OCI-LY1 (cell line): Measurements from ENCODE around the gene SPOCK1.

Source experiments
- H2AFZ ChIP-seq: fragments of 200-600 bp; sonication (generic), shearing (Covaris generic); 2 replicates; pipeline ENCODE4 v1.6.0; 2014; ENCODE audit warnings: antibody characterized with exemption, mild to moderate bottlenecking, low read length
- H3F3A ChIP-seq: fragments of 200-600 bp; sonication (generic), shearing (Covaris generic); 2 replicates; pipeline ENCODE4 v1.6.0; 2014; ENCODE audit warnings: mild to moderate bottlenecking, antibody characterized with exemption, low read length, moderate library complexity; ENCODE audit not compliant: insufficient read depth
- H3K27ac ChIP-seq: fragments of 200-600 bp; sonication (generic); 2 replicates; pipeline ENCODE4 v1.5.1; 2014; ENCODE audit warnings: low read length, mixed run types, mild to moderate bottlenecking, low read depth; ENCODE audit not compliant: poor library complexity, severe bottlenecking
- H3K27me3 ChIP-seq: fragments of 200-600 bp; sonication (generic); 2 replicates; pipeline ENCODE4 v1.6.0; 2014; ENCODE audit warnings: antibody characterized with exemption, mild to moderate bottlenecking, low read length, moderate library complexity; ENCODE audit not compliant: insufficient read depth
- H3K36me3 ChIP-seq: fragments of 200-600 bp; sonication (generic); 2 replicates; pipeline ENCODE4 v1.6.1; 2014; ENCODE audit warnings: mild to moderate bottlenecking, antibody characterized with exemption, low read length, moderate library complexity, mixed read lengths; ENCODE audit not compliant: insufficient read depth
- H3K4me1 ChIP-seq: fragments of 200-600 bp; sonication (generic); 2 replicates; pipeline ENCODE4 v1.5.1; 2014; ENCODE audit warnings: mild to moderate bottlenecking, low read length, moderate library complexity; ENCODE audit not compliant: insufficient read depth, severe bottlenecking
- H3K4me2 ChIP-seq: fragments of 200-600 bp; sonication (generic), shearing (Covaris generic); 2 replicates; pipeline ENCODE4 v1.6.1; 2014; ENCODE audit warnings: low read length
- H3K4me3 ChIP-seq: fragments of 200-600 bp; sonication (generic); 2 replicates; pipeline ENCODE4 v1.5.1; 2014; ENCODE audit warnings: low read length, low read depth, mild to moderate bottlenecking, mixed read lengths; ENCODE audit not compliant: poor library complexity, severe bottlenecking
- H3K79me2 ChIP-seq: fragments of 200-600 bp; shearing (Covaris generic); 2 replicates; pipeline ENCODE4 v1.6.1; 2016; ENCODE audit warnings: mixed run types, low read length, mixed read lengths; ENCODE audit not compliant: insufficient read depth
- H3K9ac ChIP-seq: fragments of 200-600 bp; sonication (generic), shearing (Covaris generic); 2 replicates; pipeline ENCODE4 v1.6.1; 2014; ENCODE audit warnings: mild to moderate bottlenecking, low read length, mixed read lengths
- H3K9me2 ChIP-seq: fragments of 200-600 bp; sonication (generic), shearing (Covaris generic); 2 replicates; pipeline ENCODE4 v1.6.1; 2014; ENCODE audit warnings: low read depth, mild to moderate bottlenecking, low read length, mixed read lengths
- H3K9me3 ChIP-seq: fragments of 200-600 bp; shearing (Covaris generic); 2 replicates; pipeline ENCODE4 v1.6.1; 2014; ENCODE audit warnings: low read length, mixed read lengths
- H4K20me1 ChIP-seq: fragments of 200-600 bp; sonication (generic), shearing (Covaris generic); 2 replicates; pipeline ENCODE4 v1.6.0; 2016; ENCODE audit warnings: mild to moderate bottlenecking, low read length; ENCODE audit not compliant: insufficient read depth
- EZH2 ChIP-seq: fragments of 200-600 bp; sonication (generic), shearing (Covaris generic); IDR thresholded peaks from 2 replicates; pipeline ENCODE4 v1.8.0; 2017; ENCODE audit warnings: borderline replicate concordance, mixed run types, mild to moderate bottlenecking, antibody characterized with exemption, low read length, moderate library complexity, mixed read lengths
- TF ChIP-seq, protein P1 (sequence below): fragments of 200-600 bp; sonication (generic), shearing (Covaris generic); IDR thresholded peaks from 2 replicates; pipeline ENCODE4 v1.5.1; 2017; ENCODE audit warnings: mild to moderate bottlenecking, antibody characterized with exemption, low read length, moderate library complexity, mixed read lengths

SPOCK1 gene

DNA sequence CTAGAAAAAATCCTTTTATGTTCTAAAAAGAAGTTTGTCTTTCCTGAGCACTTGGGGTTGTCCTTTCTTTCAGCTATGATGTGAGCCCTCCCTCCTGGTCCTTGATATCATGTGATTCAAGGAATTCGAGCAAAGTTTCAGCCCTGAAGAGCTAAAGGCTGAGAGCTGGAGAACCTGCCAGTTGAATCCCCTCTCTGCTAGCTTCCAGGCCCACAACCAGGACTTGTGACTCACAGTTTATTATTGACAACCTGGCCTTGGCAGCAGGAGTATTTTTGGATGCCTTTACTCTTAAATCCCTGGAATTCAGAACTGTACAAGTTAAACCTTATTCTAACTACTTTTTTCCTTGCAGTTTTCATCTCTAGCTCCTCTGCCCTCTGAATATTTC lies 182.8 kb downstream of the SPOCK1 start:
- TF ChIP-seq, protein P1, sequence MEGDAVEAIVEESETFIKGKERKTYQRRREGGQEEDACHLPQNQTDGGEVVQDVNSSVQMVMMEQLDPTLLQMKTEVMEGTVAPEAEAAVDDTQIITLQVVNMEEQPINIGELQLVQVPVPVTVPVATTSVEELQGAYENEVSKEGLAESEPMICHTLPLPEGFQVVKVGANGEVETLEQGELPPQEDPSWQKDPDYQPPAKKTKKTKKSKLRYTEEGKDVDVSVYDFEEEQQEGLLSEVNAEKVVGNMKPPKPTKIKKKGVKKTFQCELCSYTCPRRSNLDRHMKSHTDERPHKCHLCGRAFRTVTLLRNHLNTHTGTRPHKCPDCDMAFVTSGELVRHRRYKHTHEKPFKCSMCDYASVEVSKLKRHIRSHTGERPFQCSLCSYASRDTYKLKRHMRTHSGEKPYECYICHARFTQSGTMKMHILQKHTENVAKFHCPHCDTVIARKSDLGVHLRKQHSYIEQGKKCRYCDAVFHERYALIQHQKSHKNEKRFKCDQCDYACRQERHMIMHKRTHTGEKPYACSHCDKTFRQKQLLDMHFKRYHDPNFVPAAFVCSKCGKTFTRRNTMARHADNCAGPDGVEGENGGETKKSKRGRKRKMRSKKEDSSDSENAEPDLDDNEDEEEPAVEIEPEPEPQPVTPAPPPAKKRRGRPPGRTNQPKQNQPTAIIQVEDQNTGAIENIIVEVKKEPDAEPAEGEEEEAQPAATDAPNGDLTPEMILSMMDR, result no peak
- TF ChIP-seq EZH2, result no peak
- no peaks in the 10 kb centered on the region for H3K27me3 ChIP-seq

DNA sequence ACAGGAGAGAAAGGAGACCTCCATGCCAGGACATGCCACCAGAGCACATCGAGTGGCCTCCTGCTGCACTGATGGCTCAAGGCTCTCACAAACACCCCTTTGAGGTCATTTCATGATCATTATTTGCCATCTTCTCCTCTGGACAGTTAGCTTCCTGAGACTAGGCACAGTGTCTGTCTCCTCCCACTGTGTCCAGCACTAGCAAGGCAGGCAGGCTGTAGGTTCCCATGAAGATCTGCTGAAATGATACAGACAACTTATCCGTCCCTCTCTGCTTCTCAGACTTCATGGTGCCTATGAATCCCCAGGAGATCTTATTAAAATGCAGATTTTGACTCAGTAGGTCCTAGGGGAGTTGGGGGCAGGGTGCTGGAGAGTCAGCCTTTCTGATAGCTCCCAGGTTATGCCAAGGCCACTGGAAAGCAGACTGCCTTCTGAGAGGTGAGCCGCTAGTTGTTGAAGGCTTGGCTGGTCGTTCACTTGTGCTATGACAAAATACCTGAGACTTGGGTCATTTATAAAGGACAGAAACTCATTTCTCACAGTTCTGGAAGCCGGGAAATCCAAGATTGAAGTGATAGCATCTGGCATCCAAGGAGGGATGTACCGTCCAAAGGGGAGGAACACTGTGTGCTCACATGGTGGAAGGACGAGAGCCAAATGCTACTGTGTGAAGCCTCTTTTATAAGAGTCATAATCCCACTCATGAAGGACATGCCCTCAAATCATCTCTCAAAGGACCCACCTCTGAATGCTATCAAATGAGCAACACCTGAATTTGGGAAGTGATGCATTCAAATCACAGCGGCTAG lies 183.4 kb downstream of the SPOCK1 start:
- H3K4me1 ChIP-seq, result no peaks in the 10 kb centered on the region
- no peaks in the 10 kb centered on the region for H3K79me2 ChIP-seq
- no peaks in the 10 kb centered on the region for H3K27me3 ChIP-seq
- TF ChIP-seq, protein P1, result no peak
- TF ChIP-seq EZH2, result no peak
- no peaks in the 10 kb centered on the region for H3K9me3 ChIP-seq
- H3K9ac ChIP-seq, result no peak overlapping the region
- no peak overlapping the region for H3K4me2 ChIP-seq
- no peak overlapping the region for H2AFZ ChIP-seq
- no peak overlapping the region for H3K27ac ChIP-seq
- H3K9me2 ChIP-seq, result no peaks in the 10 kb centered on the region
- H3K36me3 ChIP-seq, result no peaks in the 10 kb centered on the region
- no peak overlapping the region for H3K4me3 ChIP-seq
- H3F3A ChIP-seq, result no peaks in the 10 kb centered on the region
- H4K20me1 ChIP-seq, result no peaks in the 10 kb centered on the region

More for the DNA sequence above, 182.8 kb downstream of the SPOCK1 start:
- H3K36me3 ChIP-seq, result no peaks in the 10 kb centered on the region
- H3K4me2 ChIP-seq, result no peak overlapping the region
- H3F3A ChIP-seq, result no peaks in the 10 kb centered on the region
- H3K79me2 ChIP-seq, result no peaks in the 10 kb centered on the region
- no peak overlapping the region for H3K9ac ChIP-seq
- no peaks in the 10 kb centered on the region for H3K9me3 ChIP-seq
- H4K20me1 ChIP-seq, result no peaks in the 10 kb centered on the region
- no peak overlapping the region for H3K27ac ChIP-seq
- no peaks in the 10 kb centered on the region for H3K9me2 ChIP-seq
- no peaks in the 10 kb centered on the region for H3K4me1 ChIP-seq
- no peak overlapping the region for H2AFZ ChIP-seq
- H3K4me3 ChIP-seq, result no peak overlapping the region

GRCh38 chr5:137315109-137315508 lies 184.0 kb downstream of the SPOCK1 start:
- no peak for TF ChIP-seq EZH2
- TF ChIP-seq, protein P1, result no peak

More at GRCh38 chr5:137315109-137315508, 184.0 kb downstream of the SPOCK1 start:
- Histone ChIP-seq H3K27ac (no peak overlapping the region), H3K27me3 (no peaks in the 10 kb centered on the region), H3K9ac (no peak overlapping the region), H3K4me2 (no peak overlapping the region), H3K36me3 (no peaks in the 10 kb centered on the region), H4K20me1 (no peaks in the 10 kb centered on the region), H3K79me2 (no peaks in the 10 kb centered on the region), H3K9me3 (no peaks in the 10 kb centered on the region), H3K4me3 (no peak overlapping the region), H3F3A (no peaks in the 10 kb centered on the region), H2AFZ (no peak overlapping the region), H3K4me1 (no peaks in the 10 kb centered on the region), H3K9me2 (no peaks in the 10 kb centered on the region)
